ENCODE measurements around the gene ARHGAP15.

The ARHGAP15 gene

DNA sequence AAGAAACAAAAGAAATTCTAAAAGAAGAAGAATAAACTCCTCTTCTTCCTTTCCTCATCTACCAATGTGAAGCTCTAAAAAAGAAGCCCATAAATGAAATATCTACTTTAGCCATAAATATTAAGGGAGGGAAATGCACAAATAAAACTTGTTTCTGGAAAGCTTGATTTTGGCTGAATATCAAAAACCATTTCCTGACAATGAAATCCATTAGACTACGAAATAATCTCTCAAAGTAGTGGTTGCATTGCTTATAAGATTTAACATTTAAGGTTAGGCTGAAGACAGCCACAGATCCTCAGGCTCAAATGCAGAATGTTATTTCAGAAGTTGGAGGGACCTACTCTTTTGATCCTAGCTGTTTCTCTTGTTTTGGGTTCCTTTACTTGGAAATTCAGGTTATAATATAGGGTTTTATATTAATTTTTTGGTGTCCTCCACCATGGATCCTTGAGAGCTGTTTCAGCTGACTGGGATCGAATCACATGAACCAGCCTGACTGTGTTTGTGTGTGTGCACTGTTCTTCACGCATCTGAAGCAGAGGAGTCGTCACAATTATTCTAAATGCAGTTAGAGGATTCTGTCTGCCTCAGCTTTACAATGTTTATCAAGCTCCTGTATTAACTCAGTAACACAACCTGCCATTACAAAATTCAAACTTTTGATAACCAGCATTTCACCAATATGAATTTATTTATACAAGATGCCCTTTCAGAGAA, 474.8 kb downstream of the ARHGAP15 start:
- no peak for DNase-seq

DNA sequence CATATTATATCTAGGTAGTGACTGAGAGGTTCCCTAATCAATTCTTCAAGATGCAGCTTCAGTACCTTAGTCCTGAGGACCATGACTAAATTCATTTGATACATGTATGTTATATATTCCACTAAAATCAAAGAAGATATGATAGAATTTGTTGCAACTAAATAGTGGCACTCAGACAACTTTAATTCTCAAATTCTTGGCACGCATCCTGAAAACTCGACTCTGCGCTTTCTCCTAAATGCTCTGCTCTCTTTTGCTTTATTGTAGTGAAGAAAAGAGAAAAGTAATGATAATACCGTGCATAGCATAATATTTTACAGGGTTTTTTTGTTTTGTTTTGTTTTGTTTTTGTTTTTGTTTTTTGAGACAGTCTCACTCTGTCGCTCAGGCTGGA, 475.3 kb downstream of the ARHGAP15 start:
- DNase-seq, result no peak

GRCh38 chr2:143607231-143608062, 478.2 kb downstream of the ARHGAP15 start:
- no peak for DNase-seq

DNA sequence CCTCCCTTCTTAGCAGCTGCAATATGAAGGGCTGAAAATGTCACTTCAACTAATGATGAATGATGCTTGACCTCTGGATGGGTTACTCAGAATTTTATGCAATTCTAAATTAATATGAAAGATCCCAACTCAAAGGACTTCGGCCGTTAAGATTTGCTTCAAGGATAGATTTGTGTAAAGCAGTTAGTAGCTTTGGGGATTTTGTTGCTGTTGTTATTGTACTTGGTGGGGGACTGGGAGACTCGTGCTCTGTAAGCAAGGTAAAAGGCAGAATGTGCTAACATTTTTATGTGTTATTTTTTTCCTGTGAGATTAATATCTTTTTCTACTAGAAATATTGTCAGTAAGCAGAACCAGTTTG, 478.8 kb downstream of the ARHGAP15 start:
- DNase-seq, result no peak

GRCh38 chr2:143608758-143609157, 479.5 kb downstream of the ARHGAP15 start:
- DNase-seq, result no peak

- DNase-seq, result no peak
These were observed 482.1 kb downstream of the ARHGAP15 start for GRCh38 chr2:143611336-143611735.

GRCh38 chr2:143615562-143615961, 486.3 kb downstream of the ARHGAP15 start:
- DNase-seq, result no peak

DNA sequence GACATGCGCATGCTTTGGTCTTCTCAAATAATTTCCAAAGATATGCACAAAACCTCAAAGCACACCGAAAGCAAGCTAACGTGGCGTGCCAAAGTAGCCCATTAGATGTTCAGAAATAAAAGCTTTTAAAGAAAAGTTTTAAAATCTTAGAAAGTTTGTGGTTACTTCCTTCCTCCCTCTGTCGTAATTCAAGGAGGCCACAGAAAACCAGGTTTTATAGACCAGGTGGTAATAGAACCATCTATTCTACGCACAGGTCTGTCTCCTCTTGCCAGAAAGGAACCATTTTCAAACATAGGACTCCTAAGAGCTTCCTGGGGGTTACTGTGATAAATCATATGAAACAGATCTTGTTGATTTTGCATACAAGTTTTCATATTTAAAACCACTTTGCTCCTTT, 487.2 kb downstream of the ARHGAP15 start:
- no peak for DNase-seq

- no peak for DNase-seq
These were observed 488.7 kb downstream of the ARHGAP15 start for GRCh38 chr2:143617803-143618415.

DNA sequence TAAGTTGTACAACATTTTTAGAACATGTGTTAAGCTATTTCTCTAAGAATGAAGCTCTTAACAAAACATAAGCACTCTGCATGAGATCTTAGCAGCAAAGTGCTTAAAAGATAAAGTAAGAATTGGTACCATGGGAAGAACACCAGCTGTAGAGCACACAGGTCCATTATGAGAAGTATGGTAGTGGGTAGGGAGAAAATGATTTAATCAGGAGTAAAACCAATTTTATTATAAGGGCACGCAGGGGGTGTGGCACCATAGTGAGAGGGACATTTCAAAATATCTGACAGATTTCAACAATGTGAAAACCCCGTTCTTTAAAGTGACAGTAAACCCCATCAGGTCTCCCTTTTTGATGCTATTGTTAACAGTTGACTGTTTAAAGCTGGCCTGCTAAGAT, 492.9 kb downstream of the ARHGAP15 start:
- DNase-seq, result no peak

GRCh38 chr2:143623231-143623908, 494.2 kb downstream of the ARHGAP15 start:
- DNase-seq, result no peak

GRCh38 chr2:143623909-143624260, 494.7 kb downstream of the ARHGAP15 start:
- DNase-seq, result no peak

DNA sequence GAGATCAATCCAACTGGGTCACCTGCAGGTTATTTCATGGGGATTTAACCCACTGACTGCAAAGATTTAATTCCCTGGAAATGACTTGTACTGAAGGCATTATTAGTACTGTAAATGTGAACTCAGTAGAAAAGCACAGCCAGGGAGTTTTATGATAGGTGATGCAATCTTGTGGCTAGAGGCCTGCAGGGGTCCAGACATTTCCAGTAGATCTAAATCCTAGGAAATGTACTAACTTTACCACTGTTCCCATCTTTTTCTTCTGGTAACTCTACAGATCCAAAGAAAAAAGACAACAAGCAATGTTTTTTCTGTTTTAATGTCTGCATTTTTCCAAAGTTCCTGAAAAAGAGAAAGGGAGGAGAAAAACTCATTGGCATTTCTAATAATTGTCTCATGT, 500.1 kb downstream of the ARHGAP15 start:
- no peak for DNase-seq

GRCh38 chr2:143632751-143633374, 503.6 kb downstream of the ARHGAP15 start:
- no peak for DNase-seq

DNA sequence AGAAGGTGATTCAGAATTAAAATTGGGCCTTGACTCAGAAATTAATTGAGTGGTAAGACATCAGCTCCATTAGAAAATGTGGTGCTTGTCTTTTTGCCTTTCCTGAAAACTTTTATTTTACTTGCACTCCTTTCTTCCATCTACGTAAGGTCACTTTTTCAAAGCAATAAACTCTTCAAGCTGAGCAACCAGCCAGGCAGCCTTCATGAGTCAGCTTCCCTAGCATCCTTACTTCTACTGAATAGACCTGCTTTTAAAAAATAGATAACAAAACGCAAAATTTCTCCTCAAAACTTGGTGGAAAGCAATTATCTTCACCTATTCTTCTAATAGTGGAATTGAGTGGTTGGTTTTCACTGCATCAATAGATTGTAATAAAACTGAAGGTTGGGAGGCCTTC, 504.2 kb downstream of the ARHGAP15 start:
- no peak for DNase-seq

DNA sequence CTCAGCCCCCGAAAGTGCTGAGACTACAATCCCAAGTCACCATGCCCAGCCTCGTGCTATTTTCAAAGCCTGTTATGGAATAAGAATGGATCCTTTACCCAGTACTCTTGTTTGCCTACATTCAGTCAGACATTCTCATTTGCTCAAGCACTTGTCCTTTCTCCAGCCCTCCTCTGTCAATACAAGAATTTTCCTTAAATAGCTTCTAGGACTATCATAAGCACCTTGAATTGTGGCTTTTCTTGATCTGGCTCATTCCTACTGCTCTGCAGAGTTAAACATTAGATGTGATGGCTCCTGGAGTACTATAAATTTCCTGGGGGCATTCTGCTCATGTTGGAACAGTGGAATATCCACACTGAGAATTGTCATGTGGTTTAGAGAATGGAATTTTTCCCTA, 506.1 kb downstream of the ARHGAP15 start:
- no peak for DNase-seq

GRCh38 chr2:143635936-143636335, 506.7 kb downstream of the ARHGAP15 start:
- no peak for DNase-seq

DNA sequence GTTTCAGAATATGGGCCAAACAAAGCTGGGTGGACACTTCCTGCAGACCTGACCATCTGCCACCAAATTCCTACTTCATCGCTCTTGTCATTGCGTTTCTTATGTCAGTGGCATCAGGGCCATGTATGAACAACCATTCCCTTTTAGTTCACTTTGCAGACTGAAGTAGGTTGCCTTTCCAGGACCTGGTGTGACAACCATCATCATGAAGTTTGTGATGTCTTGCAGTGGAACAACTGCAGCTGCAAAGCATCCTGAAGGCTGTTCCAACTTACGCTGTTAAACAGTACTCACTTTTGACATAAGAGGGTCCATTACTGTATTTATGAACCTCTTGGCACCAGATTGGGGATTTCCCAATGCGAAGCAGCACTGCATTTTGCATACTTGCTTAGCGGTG, 511.6 kb downstream of the ARHGAP15 start:
- DNase-seq, result no peak

DNA sequence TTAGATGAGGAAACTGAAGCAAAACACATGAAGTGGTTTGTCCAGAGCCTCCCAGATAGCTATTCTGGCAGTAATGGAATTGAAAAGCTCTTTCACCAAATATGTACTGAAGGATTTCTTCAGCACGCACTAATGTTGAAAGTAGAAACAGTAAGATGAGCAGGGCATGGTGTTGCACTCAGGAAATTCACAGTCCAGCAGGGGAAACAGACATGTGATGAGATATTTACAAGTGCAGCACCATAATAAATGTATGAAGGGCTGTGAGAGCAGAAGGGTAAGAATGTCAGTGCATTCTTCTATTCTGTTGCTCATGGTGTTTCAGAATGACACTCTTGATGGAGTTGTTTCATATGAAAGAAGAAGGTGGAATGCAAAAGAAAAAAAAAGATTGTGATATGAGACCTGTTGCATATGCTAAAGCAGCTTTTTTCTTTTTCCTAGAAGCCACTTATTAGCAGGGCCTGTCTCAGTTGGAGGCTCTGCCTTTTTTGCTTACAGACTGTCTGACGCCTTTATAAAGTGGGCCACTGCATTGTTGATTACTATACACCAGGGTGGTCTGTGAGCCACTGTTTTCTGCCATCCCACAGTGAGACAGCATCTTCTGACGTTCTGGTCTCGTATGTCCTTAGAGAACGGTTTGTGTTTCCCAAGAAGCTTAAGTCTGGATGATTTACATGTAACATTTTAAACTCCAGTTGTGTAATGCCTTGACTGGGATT, 516.9 kb downstream of the ARHGAP15 start:
- peak; percentile 9 for DNase-seq

DNA sequence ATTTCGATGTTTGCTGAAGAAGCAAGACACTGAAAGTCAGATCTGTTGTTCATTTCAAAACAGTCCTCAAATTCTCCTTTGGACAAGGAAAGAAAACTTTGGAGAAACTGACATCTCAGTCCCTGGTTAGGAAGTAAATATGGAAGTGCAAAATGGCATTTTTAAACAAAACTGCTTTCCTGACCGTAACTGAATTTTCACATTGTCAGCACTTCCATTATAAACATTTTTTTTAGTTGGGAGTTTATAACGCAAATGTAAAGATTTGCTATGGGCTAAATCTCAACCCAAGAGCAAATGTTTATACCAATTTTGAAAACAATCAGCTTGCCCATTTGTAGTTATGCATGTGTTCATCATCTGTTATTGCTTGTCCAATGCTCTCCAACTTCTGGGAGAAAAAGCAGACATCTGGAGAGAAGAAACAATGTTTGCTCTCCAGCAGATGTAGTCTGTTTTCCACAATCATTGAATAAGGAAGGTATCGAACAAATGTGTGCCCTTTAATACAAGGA, 520.1 kb downstream of the ARHGAP15 start:
- no peak for DNase-seq

GRCh38 chr2:143652692-143653091, 523.5 kb downstream of the ARHGAP15 start:
- no peak for DNase-seq

DNA sequence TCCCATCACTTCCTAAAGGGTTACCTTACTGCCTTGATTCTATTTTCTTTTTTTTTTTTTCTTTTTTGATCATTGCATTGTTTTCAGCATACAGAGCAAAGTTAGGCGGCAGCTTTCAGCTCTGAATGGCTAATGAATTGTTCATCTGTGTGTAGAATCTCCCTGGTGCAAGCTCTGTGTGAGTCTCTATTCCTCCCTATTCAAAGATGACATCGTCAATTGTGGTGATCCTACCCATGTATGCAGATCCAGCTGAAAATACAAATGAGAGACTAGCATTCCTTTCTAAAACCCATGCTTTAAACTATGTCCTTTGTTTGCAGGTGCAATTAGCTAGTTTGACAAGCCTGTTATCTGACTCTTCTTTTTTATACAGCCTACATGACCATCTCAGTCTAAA, 539.0 kb downstream of the ARHGAP15 start:
- DNase-seq, result no peak
